ENCODE data around the gene MUC5AC.

MUC5AC gene

GRCh38 chr11:1194231-1194976, 36.7 kb downstream of the MUC5AC start:
- DNase-seq: no peak

- DNase-seq: no peak
Measured at GRCh38 chr11:1194977-1195681, 37.4 kb downstream of the MUC5AC start.

GRCh38 chr11:1195682-1196515, 38.1 kb downstream of the MUC5AC start:
- DNase-seq: no peak

- no peak for DNase-seq
Measured at GRCh38 chr11:1196516-1197391, 39.0 kb downstream of the MUC5AC start.

GRCh38 chr11:1197431-1197885, 39.7 kb downstream of the MUC5AC start:
- DNase-seq: no peak

GRCh38 chr11:1197886-1198560, 40.3 kb downstream of the MUC5AC start:
- no peak for DNase-seq

GRCh38 chr11:1198561-1199240, 40.9 kb downstream of the MUC5AC start:
- no peak for DNase-seq

GRCh38 chr11:1199241-1199750, 41.5 kb downstream of the MUC5AC start:
- DNase-seq: no peak

- no peak for DNase-seq
Measured at GRCh38 chr11:1199751-1200610, 42.2 kb downstream of the MUC5AC start.

- DNase-seq: no peak
Measured at GRCh38 chr11:1200611-1201191, 42.9 kb downstream of the MUC5AC start.

- no peak for DNase-seq
Measured at GRCh38 chr11:1201395-1202153, 43.8 kb downstream of the MUC5AC start.

GRCh38 chr11:1202154-1202775, 44.5 kb downstream of the MUC5AC start:
- DNase-seq: no peak

GRCh38 chr11:1202776-1203504, 45.2 kb downstream of the MUC5AC start:
- DNase-seq: peak in 31 of 58 donors; percentile 8 to 57 (median 27)

GRCh38 chr11:1203505-1204271, 45.9 kb downstream of the MUC5AC start:
- DNase-seq: no peak
